IMR-90 (cell line): ENCODE data around the gene MARCHF2. TPM values are rescaled to one million over a fixed set of nuclear protein-coding genes. Genes with fewer than 3 reads are reported as not detected.

Experiments
- ATAC-seq: fragments of 200-7000 bp; cut with Tn5 transposase; 2 replicates; pipeline ENCODE4 v1.9.1; 2020; ENCODE audit warnings: low read depth, mild to moderate bottlenecking, moderate library complexity
- BruUV-seq: library from RNA; stranded (reverse); fragments of 400-500 nt; replicated peaks from 2 replicates; lab custom pipeline; 2021; lab: Mats Ljungman, UMichigan
- CTCF ChIA-PET: fragments of 300-600 bp; formaldehyde crosslinking; extraction: SDS; loops from one replicate; lab custom pipeline; 2021; ENCODE audit warnings: antibody characterized with exemption; lab: Yijun Ruan, JAX
- POLR2A ChIA-PET: fragments of 300-600 bp; sonication (Branson Sonifier 250); formaldehyde crosslinking; loops from one replicate; lab custom pipeline; 2022; ENCODE audit warnings: antibody characterized with exemption; ENCODE audit not compliant: unreplicated experiment; lab: Charles Lee
- DNase-seq: peaks from one replicate; pipeline ENCODE4 v3.0.0; 2013
- H2AFZ ChIP-seq: replicated peaks from 2 replicates; pipeline ENCODE3; 2013; ENCODE audit warnings: low read length, mild to moderate bottlenecking; ENCODE audit not compliant: poor library complexity
- H2AK5ac ChIP-seq: 2 replicates; pipeline ENCODE4 v1.6.1; 2013; ENCODE audit warnings: low read depth, low read length, inconsistent platforms
- H2AK9ac ChIP-seq: replicated peaks from 2 replicates; pipeline ENCODE3; 2013; ENCODE audit warnings: mild to moderate bottlenecking, low read depth, low read length, moderate library complexity; ENCODE audit not compliant: poor library complexity
- H2BK120ac ChIP-seq: 2 replicates; pipeline ENCODE4 v1.6.1; 2013; ENCODE audit warnings: low read depth, low read length, inconsistent platforms
- H2BK15ac ChIP-seq: 3 replicates; pipeline ENCODE4 v1.6.1; 2013; ENCODE audit warnings: low read depth, low read length, inconsistent platforms
- H2BK20ac ChIP-seq: 2 replicates; pipeline ENCODE4 v1.6.1; 2013; ENCODE audit warnings: low read depth, mild to moderate bottlenecking, inconsistent platforms, low read length, moderate library complexity
- H2BK5ac ChIP-seq: 2 replicates; pipeline ENCODE4 v1.6.1; 2013; ENCODE audit warnings: mild to moderate bottlenecking, low read depth, low read length, inconsistent platforms; ENCODE audit not compliant: poor library complexity, severe bottlenecking
- H3K14ac ChIP-seq: replicated peaks from 2 replicates; pipeline ENCODE4 v1.6.1; 2013; ENCODE audit warnings: low read depth, low read length, inconsistent platforms
- H3K18ac ChIP-seq: 2 replicates; pipeline ENCODE4 v1.6.1; 2013; ENCODE audit warnings: low read depth, low read length, control low read depth
- H3K23ac ChIP-seq: 2 replicates; pipeline ENCODE4 v1.6.1; 2013; ENCODE audit warnings: low read depth, low read length, inconsistent platforms
- H3K27ac ChIP-seq: 2 replicates; pipeline ENCODE4 v1.5.1; 2013; ENCODE audit warnings: mild to moderate bottlenecking, control low read depth, low read length; ENCODE audit not compliant: insufficient read depth
- H3K27me3 ChIP-seq: 2 replicates; pipeline ENCODE4 v1.6.1; 2013; ENCODE audit warnings: low read length; ENCODE audit not compliant: control insufficient read depth, insufficient read depth
- H3K36me3 ChIP-seq: 2 replicates; pipeline ENCODE4 v1.6.1; 2013; ENCODE audit warnings: low read length, mixed read lengths; ENCODE audit not compliant: control insufficient read depth, insufficient read depth
- H3K4ac ChIP-seq: 2 replicates; pipeline ENCODE4 v1.6.1; 2013; ENCODE audit warnings: low read depth, low read length, inconsistent platforms
- H3K4me1 ChIP-seq: 2 replicates; pipeline ENCODE4 v1.6.1; 2013; ENCODE audit warnings: low read length, mixed read lengths; ENCODE audit not compliant: control insufficient read depth, insufficient read depth
- H3K4me2 ChIP-seq: 2 replicates; pipeline ENCODE4 v1.6.1; 2013; ENCODE audit warnings: low read depth, mild to moderate bottlenecking, control low read depth, low read length, moderate library complexity
- H3K4me3 ChIP-seq: 2 replicates; pipeline ENCODE4 v1.5.1; 2013; ENCODE audit warnings: low read depth, mild to moderate bottlenecking, control low read depth, low read length, moderate library complexity; ENCODE audit not compliant: insufficient read depth
- H3K56ac ChIP-seq: 2 replicates; pipeline ENCODE4 v1.6.1; 2013; ENCODE audit warnings: low read length, inconsistent platforms; ENCODE audit not compliant: insufficient read depth; ENCODE audit errors: extremely low read depth
- H3K79me1 ChIP-seq, 2 experiments: 2 replicates each; pipeline ENCODE4 v1.6.1; 2013; ENCODE audit warnings: low read length in 2 of 2, inconsistent platforms in 1 of 2, low read depth in 1 of 2
- H3K9ac ChIP-seq: 2 replicates; pipeline ENCODE4 v1.6.1; 2013; ENCODE audit warnings: low read depth, low read length, control low read depth
- H3K9me1 ChIP-seq: 2 replicates; pipeline ENCODE4 v1.6.1; 2013; ENCODE audit warnings: low read length, inconsistent platforms; ENCODE audit not compliant: insufficient read depth
- H3K9me3 ChIP-seq: 2 replicates; pipeline ENCODE4 v1.6.1; 2013; ENCODE audit warnings: low read length; ENCODE audit not compliant: control insufficient read depth, insufficient read depth
- H4K20me1 ChIP-seq: 2 replicates; pipeline ENCODE4 v1.6.1; 2013; ENCODE audit warnings: low read length, inconsistent platforms; ENCODE audit not compliant: insufficient read depth
- H4K5ac ChIP-seq: 2 replicates; pipeline ENCODE4 v1.6.1; 2013; ENCODE audit warnings: mild to moderate bottlenecking, low read depth, low read length, control low read depth
- H4K8ac ChIP-seq, 2 experiments: 2 replicates each; pipeline ENCODE4 v1.6.1; 2013; ENCODE audit warnings: low read depth in 2 of 2, low read length in 2 of 2, control low read depth in 1 of 2, inconsistent platforms in 1 of 2
- H4K91ac ChIP-seq: 2 replicates; pipeline ENCODE4 v1.6.1; 2013; ENCODE audit warnings: low read depth, low read length, inconsistent platforms; ENCODE audit not compliant: insufficient read depth
- CEBPB ChIP-seq: IDR thresholded peaks from 2 replicates; pipeline ENCODE4 v1.6.1; 2012; ENCODE audit warnings: low read depth, low read length, improper control_type of control experiment
- CHD1 ChIP-seq: IDR thresholded peaks from 2 replicates; pipeline ENCODE4 v1.6.1; 2012; ENCODE audit warnings: low read depth, low read length, improper control_type of control experiment
- CTCF ChIP-seq: conservative IDR thresholded peaks from 2 replicates; pipeline ENCODE4 v1.5.1; 2012; ENCODE audit warnings: mild to moderate bottlenecking, low read depth, low read length, improper control_type of control experiment
- ELK1 ChIP-seq: fragments of 150-350 bp; IDR thresholded peaks from 2 replicates; pipeline ENCODE4 v1.6.1; 2016; ENCODE audit warnings: low read depth, mild to moderate bottlenecking, low read length, moderate library complexity, borderline replicate concordance
- MAFK ChIP-seq: IDR thresholded peaks from 2 replicates; pipeline ENCODE4 v1.6.1; 2012; ENCODE audit warnings: low read depth, low read length, improper control_type of control experiment
- MAZ ChIP-seq: IDR thresholded peaks from 2 replicates; pipeline ENCODE4 v1.6.1; 2012; ENCODE audit warnings: low read depth, mild to moderate bottlenecking, low read length, improper control_type of control experiment, moderate library complexity, borderline replicate concordance
- MXI1 ChIP-seq: IDR thresholded peaks from 2 replicates; pipeline ENCODE4 v1.6.1; 2012; ENCODE audit warnings: low read depth, mild to moderate bottlenecking, low read length, moderate library complexity, borderline replicate concordance
- NFE2L2 ChIP-seq: fragments of 150-350 bp; IDR thresholded peaks from 2 replicates; pipeline ENCODE4 v1.6.1; 2016; ENCODE audit warnings: low read depth, mild to moderate bottlenecking, low read length
- POLR2A ChIP-seq: IDR thresholded peaks from 2 replicates; pipeline ENCODE4 v1.6.1; 2012; ENCODE audit warnings: mild to moderate bottlenecking, low read depth, low read length
- RAD21 ChIP-seq: IDR thresholded peaks from 2 replicates; pipeline ENCODE4 v1.6.1; 2012; ENCODE audit warnings: low read length, improper control_type of control experiment
- SMC3 ChIP-seq: fragments of 150-350 bp; IDR thresholded peaks from 2 replicates; pipeline ENCODE4 v1.6.1; 2016; ENCODE audit warnings: low read depth, mild to moderate bottlenecking, antibody characterized with exemption, low read length, moderate library complexity
- USF2 ChIP-seq: fragments of 150-350 bp; IDR thresholded peaks from 2 replicates; pipeline ENCODE4 v1.6.1; 2017; ENCODE audit warnings: mild to moderate bottlenecking, antibody characterized with exemption, low read length, low read depth
- WGBS, 2 experiments: methylation state at CpG; one replicate each; pipeline versions ENCODE4 v1.1.5 to v1.1.7; 2013; ENCODE audit warnings: missing lambda C conversion rate in 2 of 2; ENCODE audit not compliant: insufficient read length in 1 of 2; ENCODE audit errors: extremely low coverage in 2 of 2; 5-methylcytosine and 5-hydroxymethylcytosine counted together
- dilution Hi-C: fragments of 300-500 bp; cut with HindIII; formaldehyde crosslinking; loops from one replicate; pipeline ENCODE4 v1.14.3; 2018; ENCODE audit warnings: low sequenced_read_pairs; ENCODE audit not compliant: unreplicated experiment
- in situ Hi-C: fragments of 300-500 bp; cut with MboI; formaldehyde crosslinking; loops from 3 replicates; pipeline ENCODE4 v1.14.3; 2019; ENCODE audit warnings: low sequenced_read_pairs, inconsistent platforms, mixed read lengths
- intact Hi-C: fragments of 100-400 bp; cut with micrococcal nuclease; formaldehyde crosslinking; loops from 2 replicates; pipeline ENCODE4 v1.10.0; 2022
- polyA plus RNA-seq, 3 experiments: library from polyadenylated mRNA; depleted of rRNA; stranded (reverse); fragments of >200 nt; gene quantifications; 2 replicates each; pipeline ENCODE4 v1.2.3, GENCODE V29; 2012; ENCODE audit warnings: low replicate concordance in 1 of 3
- total RNA-seq: library from RNA; depleted of rRNA; stranded (reverse); fragments of >200 nt; gene quantifications from 2 replicates; pipeline ENCODE4 v1.2.3, GENCODE V29; 2012

Gene MARCHF2
- total and polyA plus RNA-seq, 2 of the 4 experiments (the other 2 are of a cell fraction) = 33.8 to 58.8 TPM

DNA sequence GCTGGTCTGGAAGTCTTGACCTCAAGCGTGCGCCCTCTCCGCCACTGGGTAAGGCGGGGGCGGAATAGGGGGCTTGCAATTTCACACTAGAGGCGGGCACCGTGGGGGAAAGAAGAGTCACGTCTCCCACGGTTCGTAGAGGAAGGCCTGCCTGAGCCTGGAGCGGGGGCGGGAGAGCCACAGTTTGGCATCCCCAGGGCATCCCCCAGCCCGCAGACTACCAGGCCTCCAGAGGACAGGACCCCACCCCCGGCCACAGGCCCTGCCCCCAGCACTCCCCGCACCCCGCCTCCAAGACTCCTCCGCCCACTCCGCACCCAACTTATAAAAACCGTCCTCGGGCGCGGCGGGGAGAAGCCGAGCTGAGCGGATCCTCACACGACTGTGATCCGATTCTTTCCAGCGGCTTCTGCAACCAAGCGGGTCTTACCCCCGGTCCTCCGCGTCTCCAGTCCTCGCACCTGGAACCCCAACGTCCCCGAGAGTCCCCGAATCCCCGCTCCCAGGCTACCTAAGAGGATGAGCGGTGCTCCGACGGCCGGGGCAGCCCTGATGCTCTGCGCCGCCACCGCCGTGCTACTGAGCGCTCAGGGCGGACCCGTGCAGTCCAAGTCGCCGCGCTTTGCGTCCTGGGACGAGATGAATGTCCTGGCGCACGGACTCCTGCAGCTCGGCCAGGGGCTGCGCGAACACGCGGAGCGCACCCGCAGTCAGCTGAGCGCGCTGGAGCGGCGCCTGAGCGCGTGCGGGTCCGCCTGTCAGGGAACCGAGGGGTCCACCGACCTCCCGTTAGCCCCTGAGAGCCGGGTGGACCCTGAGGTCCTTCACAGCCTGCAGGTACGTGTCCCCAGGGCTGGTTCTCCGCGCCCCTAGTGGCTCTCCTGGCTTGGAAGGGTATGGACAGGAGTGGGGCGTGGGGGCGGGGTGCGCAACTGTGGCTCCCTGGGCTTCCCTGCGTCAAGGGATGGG, 49.0 kb upstream of the MARCHF2 start, which contains the start of gene ANGPTL4:
TSS of gene ANGPTL4 (plus strand) at position 353 of the 969 bp plus-strand sequence. CDS start at position 520, 167 bp downstream.
- no peaks in the 10 kb centered on the region for H3K27me3 ChIP-seq
- peak within 1 kb of the TSS; percentile 82; the same call in 1 of the 2 replicates for H3K23ac ChIP-seq
- peak within 1 kb of the TSS; percentile 7; the same call in 2 of the 3 replicates for H2BK15ac ChIP-seq
- intact Hi-C loops (no loop called here), in situ Hi-C loops (no loop called here), dilution Hi-C loops (no loop called here)
- H3K4me1 ChIP-seq = peaks cover 25% of the 10 kb centered on the region
- peak within 1 kb of the TSS; percentile 88 for H2AK9ac ChIP-seq
- peak within 1 kb of the TSS; percentile 63 for H4K91ac ChIP-seq
- H2BK20ac ChIP-seq = peak within 1 kb of the TSS; percentile 28; the same call in 1 of the 2 replicates
- H3K14ac ChIP-seq = peak within 1 kb of the TSS; percentile 63; the same call in 1 of the 2 replicates
- H4K5ac ChIP-seq = peak within 1 kb of the TSS; percentile 49
- peak within 1 kb of the TSS; percentile 61 for H2AK5ac ChIP-seq
- peaks cover 16% of the 10 kb centered on the region for H4K20me1 ChIP-seq
- peak within 1 kb of the TSS; percentile 60 for H3K4ac ChIP-seq
- BruUV-seq = no TSS peak
- H3K4me3 ChIP-seq = peak within 1 kb of the TSS; percentile 70
- H3K9ac ChIP-seq = peak within 1 kb of the TSS; percentile 75; the same call in 1 of the 2 replicates
- peak within 1 kb of the TSS; percentile 55 for H3K18ac ChIP-seq
- H4K8ac ChIP-seq = peak within 1 kb of the TSS; percentile 50 to 72; a peak in 3 of 4 replicates
- POLR2A ChIA-PET = interaction anchor here (0.5 kb wide), 1 partner anchor 46 kb away, joined by 3 read pairs; no protein-coding TSS in a partner anchor
- WGBS, 2 experiments = 2% methylated on average over 23 of the region's 81 CpGs; no CpG with 5 or more reads in 1 of the 2 experiments
- peak within 1 kb of the TSS; percentile 56 for H2BK120ac ChIP-seq
- peak within 1 kb of the TSS; percentile 81 for H3K27ac ChIP-seq
- CTCF ChIA-PET = interaction anchor here (1.0 to 1.1 kb wide), 2 partner anchors 9 to 217 kb away, joined by 3 read pairs; no protein-coding TSS in a partner anchor
- ATAC-seq = peak; percentile 55
- peaks cover 4% of the 10 kb centered on the region; the same call in 1 of the 2 replicates for H3K36me3 ChIP-seq
- peak within 1 kb of the TSS; percentile 89 for H2AFZ ChIP-seq
- H3K56ac ChIP-seq = peak within 1 kb of the TSS; percentile 63; the same call in 1 of the 2 replicates
- H2BK5ac ChIP-seq = peak within 1 kb of the TSS; percentile 78
- peaks cover 19% of the 10 kb centered on the region for H3K9me1 ChIP-seq
- peak; percentile 55 for DNase-seq
- H3K79me1 ChIP-seq = peaks cover 8 to 36% of the 10 kb centered on the region in 2 experiments; a peak in 3 of 4 replicates
- H3K4me2 ChIP-seq = peak within 1 kb of the TSS; percentile 95
- no peaks in the 10 kb centered on the region for H3K9me3 ChIP-seq
- TF ChIP-seq CHD1 (peak; percentile 80), USF2 (no peak), ELK1 (no peak), RAD21 (no peak), POLR2A (peak; percentile 90), MXI1 (0 out of 2 replicates have a peak, but pooled peaks have one; percentile 53), SMC3 (no peak), NFE2L2 (no peak), MAFK (no peak), CEBPB (no peak), CTCF (0 out of 2 replicates have a peak, but pooled peaks have one; percentile 12), MAZ (peak; percentile 59; the same call in 1 of the 2 replicates)
